ENCODE results near the gene SIRPG. TPM values are rescaled to one million over a fixed set of nuclear protein-coding genes. Genes with fewer than 3 reads are reported as not detected.

The SIRPG gene
- polyA plus RNA-seq, 3 donors: 0.15 to 0.52 (median 0.51) TPM

DNA sequence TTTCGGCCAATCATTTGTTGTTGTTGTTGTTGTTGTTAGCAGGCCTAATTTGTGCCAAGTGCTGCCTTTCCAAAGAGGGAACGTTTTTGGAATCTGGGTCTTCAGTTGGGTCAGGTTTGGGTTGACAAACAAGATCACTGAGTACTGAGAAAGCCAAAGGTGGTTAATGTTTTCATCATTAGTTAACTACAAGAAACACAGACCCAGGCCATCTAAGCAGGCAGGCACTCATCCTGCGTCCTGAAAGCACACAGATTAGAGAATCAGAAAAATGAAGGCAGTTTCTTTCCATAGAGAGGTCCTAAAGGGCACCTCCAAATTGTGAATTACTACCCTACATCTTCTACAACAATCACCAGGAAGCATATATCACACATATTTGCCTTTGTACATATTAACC is 15.1 kb upstream of the SIRPG start:
- TF ChIP-seq, protein P1, sequence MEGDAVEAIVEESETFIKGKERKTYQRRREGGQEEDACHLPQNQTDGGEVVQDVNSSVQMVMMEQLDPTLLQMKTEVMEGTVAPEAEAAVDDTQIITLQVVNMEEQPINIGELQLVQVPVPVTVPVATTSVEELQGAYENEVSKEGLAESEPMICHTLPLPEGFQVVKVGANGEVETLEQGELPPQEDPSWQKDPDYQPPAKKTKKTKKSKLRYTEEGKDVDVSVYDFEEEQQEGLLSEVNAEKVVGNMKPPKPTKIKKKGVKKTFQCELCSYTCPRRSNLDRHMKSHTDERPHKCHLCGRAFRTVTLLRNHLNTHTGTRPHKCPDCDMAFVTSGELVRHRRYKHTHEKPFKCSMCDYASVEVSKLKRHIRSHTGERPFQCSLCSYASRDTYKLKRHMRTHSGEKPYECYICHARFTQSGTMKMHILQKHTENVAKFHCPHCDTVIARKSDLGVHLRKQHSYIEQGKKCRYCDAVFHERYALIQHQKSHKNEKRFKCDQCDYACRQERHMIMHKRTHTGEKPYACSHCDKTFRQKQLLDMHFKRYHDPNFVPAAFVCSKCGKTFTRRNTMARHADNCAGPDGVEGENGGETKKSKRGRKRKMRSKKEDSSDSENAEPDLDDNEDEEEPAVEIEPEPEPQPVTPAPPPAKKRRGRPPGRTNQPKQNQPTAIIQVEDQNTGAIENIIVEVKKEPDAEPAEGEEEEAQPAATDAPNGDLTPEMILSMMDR (IDR thresholded peaks at IDR 0.05): no peak
- H3K36me3 Mint-ChIP-seq: peaks cover 0 to 2% of the 10 kb centered on the region in 2 donors
- Histone ChIP-seq H2AFZ (ENCODE audit: insufficient read depth, low read depth, low read length, poor library complexity, severe bottlenecking) (no peak overlapping the region), H3K4me2 (replicated peaks; ENCODE audit: extremely low read depth, low read length, poor library complexity, severe bottlenecking) (no peak overlapping the region), H3K27me3 (ENCODE audit: control insufficient read depth in 2 of 2, insufficient read depth in 2 of 2, low read length in 2 of 2) (peaks cover 8 to 12% of the 10 kb centered on the region in 2 donors), H3K4me1 (ENCODE audit: control insufficient read depth in 1 of 2, insufficient read depth in 2 of 2, low read length in 2 of 2) (no peaks in the 10 kb centered on the region), H3K9ac (ENCODE audit: insufficient read depth, low read length, poor library complexity, severe bottlenecking) (no peak overlapping the region), H3K4me3 (replicated peaks in 1 of 3; ENCODE audit: low read depth in 2 of 3, low read length in 3 of 3) (no peak overlapping the region), H3K27ac (ENCODE audit: low read depth in 1 of 2, low read length in 2 of 2) (no peak overlapping the region), H3K9me3 (replicated peaks in 1 of 2; ENCODE audit: control insufficient read depth in 1 of 2, insufficient read depth in 1 of 2, low read length in 2 of 2) (no peaks in the 10 kb centered on the region), H3K79me2 (ENCODE audit: insufficient read depth, low read length) (no peaks in the 10 kb centered on the region), H3K36me3 (replicated peaks in 1 of 2; ENCODE audit: control insufficient read depth in 1 of 2, insufficient read depth in 2 of 2, low read length in 2 of 2) (no peaks in the 10 kb centered on the region), H4K20me1 (ENCODE audit: insufficient read depth, low read length) (no peaks in the 10 kb centered on the region)
- no peaks in the 10 kb centered on the region for H3K9me3 Mint-ChIP-seq
- intact Hi-C loops (cut with micrococcal nuclease): no loop called here
- peaks cover 2% of the 10 kb centered on the region for H3K4me1 Mint-ChIP-seq
- H3K27ac Mint-ChIP-seq: no peak overlapping the region
- DNase-seq: no peak
- no peak overlapping the region for H3K4me3 Mint-ChIP-seq
- peaks cover 2 to 18% (median 11%) of the 10 kb centered on the region in 3 donors for H3K27me3 Mint-ChIP-seq (ENCODE audit: low read depth in 3 of 3)
- WGBS (ENCODE audit: insufficient coverage): no CpG with 5 or more reads among the region's 3 CpGs

DNA sequence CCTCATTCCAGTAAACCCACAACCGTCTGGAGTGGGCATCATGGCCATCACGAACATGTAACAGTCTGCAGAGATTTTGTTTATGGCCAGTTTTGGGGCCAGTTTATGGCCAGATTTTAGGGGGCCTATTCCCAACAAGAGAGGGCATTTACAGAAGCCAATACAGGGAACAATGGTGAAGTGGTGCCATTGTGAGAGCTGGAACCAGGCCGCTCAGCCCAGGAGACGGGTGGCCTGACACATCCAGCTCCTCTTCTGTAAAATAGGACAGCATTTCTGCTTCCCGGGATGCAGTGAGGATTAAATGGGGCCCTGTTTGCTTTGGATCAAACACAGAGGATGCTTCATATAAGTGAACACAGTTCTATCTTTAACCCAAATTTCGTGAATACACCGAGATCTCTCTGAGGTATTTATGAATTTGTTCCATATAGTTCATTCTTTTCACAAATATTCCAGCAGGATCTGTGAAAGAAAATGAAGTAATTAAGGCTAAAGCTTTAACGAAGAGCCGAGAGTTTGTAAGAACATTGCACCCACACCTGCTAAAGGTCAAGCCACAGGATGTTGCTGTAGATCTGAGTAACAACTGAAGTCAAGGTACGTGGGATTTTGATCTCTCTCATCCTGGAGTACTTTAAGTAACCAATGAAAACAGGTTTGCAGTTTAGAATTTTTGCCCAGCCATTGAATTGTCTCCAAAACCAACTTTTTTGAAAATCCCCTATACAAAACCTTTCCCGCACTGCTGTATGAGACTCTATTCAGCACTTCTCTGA is 14.5 kb upstream of the SIRPG start:
- peaks cover 0 to 2% of the 10 kb centered on the region in 2 donors for H3K36me3 Mint-ChIP-seq
- Histone ChIP-seq H3K36me3 (replicated peaks in 1 of 2; ENCODE audit: control insufficient read depth in 1 of 2, insufficient read depth in 2 of 2, low read length in 2 of 2) (no peaks in the 10 kb centered on the region), H3K4me2 (replicated peaks; ENCODE audit: extremely low read depth, low read length, poor library complexity, severe bottlenecking) (no peak overlapping the region), H3K4me1 (ENCODE audit: control insufficient read depth in 1 of 2, insufficient read depth in 2 of 2, low read length in 2 of 2) (no peaks in the 10 kb centered on the region), H3K9ac (ENCODE audit: insufficient read depth, low read length, poor library complexity, severe bottlenecking) (no peak overlapping the region), H2AFZ (ENCODE audit: insufficient read depth, low read depth, low read length, poor library complexity, severe bottlenecking) (no peak overlapping the region), H3K9me3 (replicated peaks in 1 of 2; ENCODE audit: control insufficient read depth in 1 of 2, insufficient read depth in 1 of 2, low read length in 2 of 2) (no peaks in the 10 kb centered on the region), H3K27ac (ENCODE audit: low read depth in 1 of 2, low read length in 2 of 2) (no peak overlapping the region), H3K79me2 (ENCODE audit: insufficient read depth, low read length) (no peaks in the 10 kb centered on the region), H3K27me3 (ENCODE audit: control insufficient read depth in 2 of 2, insufficient read depth in 2 of 2, low read length in 2 of 2) (peaks cover 4 to 9% of the 10 kb centered on the region in 2 donors), H4K20me1 (ENCODE audit: insufficient read depth, low read length) (no peaks in the 10 kb centered on the region), H3K4me3 (replicated peaks in 1 of 3; ENCODE audit: low read depth in 2 of 3, low read length in 3 of 3) (no peak overlapping the region)
- 96% methylated on average over 6 of the region's 11 CpGs for WGBS (ENCODE audit: insufficient coverage)
- no peak overlapping the region for H3K4me3 Mint-ChIP-seq
- no peak for DNase-seq
- H3K9me3 Mint-ChIP-seq: no peaks in the 10 kb centered on the region
- TF ChIP-seq, protein P1 (IDR thresholded peaks at IDR 0.05): no peak
- peaks cover 2% of the 10 kb centered on the region for H3K4me1 Mint-ChIP-seq
- intact Hi-C loops (cut with micrococcal nuclease): no loop called here
- peaks cover 2 to 17% (median 6%) of the 10 kb centered on the region in 3 donors for H3K27me3 Mint-ChIP-seq (ENCODE audit: low read depth in 3 of 3)
- H3K27ac Mint-ChIP-seq: no peak overlapping the region
